Psoas muscle (tissue), 8 donors: Measurements from ENCODE around the gene PPP1R3A. TPM values are rescaled to one million over a fixed set of nuclear protein-coding genes. Genes with fewer than 3 reads are reported as not detected.

ENCODE experiments used
- ATAC-seq, 4 donors: fragments of 200-7000 bp; cut with Tn5 transposase; one replicate each; pipeline ENCODE4 v1.9.1; 2020; ENCODE audit warnings: moderate library complexity in 3 of 4, mild to moderate bottlenecking in 2 of 4
- DNase-seq, 2 donors: peaks; one replicate each; pipeline ENCODE4 v3.0.0-alpha.2; 2020
- H3K27ac ChIP-seq: fragments of 200-600 bp; one replicate; pipeline ENCODE4 v1.8.0; 2022
- H3K27me3 ChIP-seq, 3 donors: fragments of 200-600 bp in 1 of 3; one replicate each; pipeline versions ENCODE4 v1.6.1 to v1.8.0; 2013 to 2022; ENCODE audit warnings: low read length in 2 of 3, mild to moderate bottlenecking in 2 of 3, moderate library complexity in 1 of 3; ENCODE audit not compliant: insufficient read depth in 3 of 3
- H3K36me3 ChIP-seq, 2 donors: fragments of 200-600 bp in 1 of 2; one replicate each; pipeline versions ENCODE4 v1.6.1 to v1.8.0; 2013 to 2022; ENCODE audit warnings: low read depth in 1 of 2, mild to moderate bottlenecking in 1 of 2, moderate library complexity in 1 of 2; ENCODE audit not compliant: insufficient read depth in 1 of 2
- H3K4me1 ChIP-seq: fragments of 200-600 bp; one replicate; pipeline ENCODE4 v1.8.0; 2022
- H3K4me3 ChIP-seq: fragments of 200-600 bp; one replicate; pipeline ENCODE4 v1.8.0; 2022; ENCODE audit warnings: mild to moderate bottlenecking
- H3K9me3 ChIP-seq: fragments of 200-600 bp; one replicate; pipeline ENCODE4 v1.8.0; 2022
- WGBS, 3 donors: extraction: QIAGEN DNeasy Blood & Tissue Kit; methylation state at CpG; one replicate each; pipeline versions ENCODE4 v1.1.6 to v1.1.7; 2013; 5-methylcytosine and 5-hydroxymethylcytosine counted together
- intact Hi-C, 2 donors: fragments of 100-400 bp; cut with DNase I; formaldehyde crosslinking; loops; one replicate each; pipeline versions ENCODE4 v1.11.0 to v1.14.2; 2022
- polyA plus RNA-seq, 3 donors: library from polyadenylated mRNA; stranded (reverse); fragments of 200-250 nt; gene quantifications; one replicate each; pipeline ENCODE4 v1.2.3, GENCODE V29; 2013
- total RNA-seq, 4 donors: library from RNA; stranded (reverse); fragmentation: NEBNext Ultra II Directional in 2 of 4; extraction: Animal tissue kit (Norgen Biotek cat#: 25700) in 2 of 4; gene quantifications; one replicate each; pipeline versions ENCODE4 v1.2.1 to v1.2.4, GENCODE V29; 2021 to 2023
- TF ChIP-seq, protein P1 (sequence below): fragments of 200-600 bp; IDR thresholded peaks from one replicate; pipeline ENCODE4 v1.8.0; 2022; ENCODE audit warnings: antibody characterized with exemption
- donor health status: healthy with polysubstance abuse.
- donor health status: DM: no; HTN: no; CAD: no; lungs with moderate emphysema.
- donor health status: Bipolar disorder and iron deficiency.
- donor health status: healthy.
- donor health status: DM: yes; HTN: yes; CAD: no.
- donor health status: DM: no; HTN: no; CAD: no.
- donor health status: DM: no; HTN: no; CAD: no.
- donor health status: DM: yes; HTN: yes; CAD: no.

Gene PPP1R3A
- total and polyA plus RNA-seq, 7 donors, result 1.8 to 124 (median 52.6) TPM

GRCh38 chr7:113891031-113891350 is 27.8 kb downstream of the PPP1R3A start:
- 81 to 87% (median 84%) methylated on average over 2 of the region's 2 CpGs for WGBS, 3 donors
- Histone ChIP-seq H3K4me3 (no peak overlapping the region), H3K9me3 (no peaks in the 10 kb centered on the region), H3K36me3 (no peaks in the 10 kb centered on the region), H3K27me3 (no peaks in the 10 kb centered on the region), H3K27ac (peak overlapping the region; percentile 59), H3K4me1 (peaks cover 41% of the 10 kb centered on the region)
- intact Hi-C loops, result no loop called here
- TF ChIP-seq, protein P1, sequence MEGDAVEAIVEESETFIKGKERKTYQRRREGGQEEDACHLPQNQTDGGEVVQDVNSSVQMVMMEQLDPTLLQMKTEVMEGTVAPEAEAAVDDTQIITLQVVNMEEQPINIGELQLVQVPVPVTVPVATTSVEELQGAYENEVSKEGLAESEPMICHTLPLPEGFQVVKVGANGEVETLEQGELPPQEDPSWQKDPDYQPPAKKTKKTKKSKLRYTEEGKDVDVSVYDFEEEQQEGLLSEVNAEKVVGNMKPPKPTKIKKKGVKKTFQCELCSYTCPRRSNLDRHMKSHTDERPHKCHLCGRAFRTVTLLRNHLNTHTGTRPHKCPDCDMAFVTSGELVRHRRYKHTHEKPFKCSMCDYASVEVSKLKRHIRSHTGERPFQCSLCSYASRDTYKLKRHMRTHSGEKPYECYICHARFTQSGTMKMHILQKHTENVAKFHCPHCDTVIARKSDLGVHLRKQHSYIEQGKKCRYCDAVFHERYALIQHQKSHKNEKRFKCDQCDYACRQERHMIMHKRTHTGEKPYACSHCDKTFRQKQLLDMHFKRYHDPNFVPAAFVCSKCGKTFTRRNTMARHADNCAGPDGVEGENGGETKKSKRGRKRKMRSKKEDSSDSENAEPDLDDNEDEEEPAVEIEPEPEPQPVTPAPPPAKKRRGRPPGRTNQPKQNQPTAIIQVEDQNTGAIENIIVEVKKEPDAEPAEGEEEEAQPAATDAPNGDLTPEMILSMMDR, result no peak
- DNase-seq, result no peak
- ATAC-seq, result peak in 1 of 4 donors; percentile 39

DNA sequence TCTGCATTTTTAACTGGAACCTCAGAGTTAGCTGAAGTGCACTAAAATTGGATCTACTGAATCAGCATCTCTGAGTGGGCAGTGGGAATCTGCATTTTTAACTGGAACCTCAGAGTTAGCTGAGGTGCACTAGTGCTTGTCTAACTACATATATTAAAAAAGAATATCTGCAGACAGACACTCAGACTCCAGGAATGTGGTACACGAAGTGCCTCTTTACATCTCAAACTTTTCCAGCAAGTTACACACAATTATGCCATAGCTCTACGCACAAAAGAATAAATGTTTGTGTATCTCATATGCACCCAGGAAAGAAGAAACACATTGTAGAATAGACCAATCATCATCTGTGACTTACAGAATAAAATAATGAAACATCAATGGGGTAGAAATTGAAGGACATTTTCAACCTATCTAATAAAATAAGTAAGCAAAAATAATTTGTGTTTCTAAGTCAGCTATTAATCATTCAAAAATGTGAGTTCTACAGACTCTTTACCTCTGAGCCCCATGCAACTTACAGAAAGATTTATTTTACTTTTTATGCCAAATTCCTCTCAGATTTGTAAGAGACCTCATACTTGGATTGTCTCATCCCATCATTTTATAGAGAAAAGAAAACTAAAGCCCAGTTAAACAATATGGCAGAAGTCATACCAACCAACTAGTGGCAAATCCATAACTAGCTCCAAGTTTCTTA is 28.3 kb downstream of the PPP1R3A start:
- no peak for DNase-seq

GRCh38 chr7:113883096-113883495 is 35.7 kb downstream of the PPP1R3A start:
- no peak for DNase-seq
- Histone ChIP-seq H3K4me1 (peaks cover 3% of the 10 kb centered on the region), H3K27me3 (no peaks in the 10 kb centered on the region), H3K9me3 (no peaks in the 10 kb centered on the region), H3K36me3 (peaks cover 0 to 32% of the 10 kb centered on the region in 2 donors), H3K4me3 (no peak overlapping the region), H3K27ac (peak overlapping the region; percentile 10)
- 94 to 95% (median 94%) methylated on average over 1 of the region's 1 CpG for WGBS, 3 donors
- TF ChIP-seq, protein P1, result no peak
- intact Hi-C loops, result no loop called here
- no peak for ATAC-seq

More for the DNA sequence above, 28.3 kb downstream of the PPP1R3A start:
- TF ChIP-seq, protein P1, result no peak
- 62 to 86% (median 70%) methylated on average over 2 of the region's 2 CpGs for WGBS, 3 donors
- Histone ChIP-seq H3K36me3 (no peaks in the 10 kb centered on the region), H3K9me3 (no peaks in the 10 kb centered on the region), H3K4me3 (no peak overlapping the region), H3K4me1 (peaks cover 36% of the 10 kb centered on the region), H3K27ac (peak overlapping the region; percentile 59), H3K27me3 (no peaks in the 10 kb centered on the region)
- peak in 1 of 4 donors; percentile 28 for ATAC-seq
- intact Hi-C loops, result no loop called here

DNA sequence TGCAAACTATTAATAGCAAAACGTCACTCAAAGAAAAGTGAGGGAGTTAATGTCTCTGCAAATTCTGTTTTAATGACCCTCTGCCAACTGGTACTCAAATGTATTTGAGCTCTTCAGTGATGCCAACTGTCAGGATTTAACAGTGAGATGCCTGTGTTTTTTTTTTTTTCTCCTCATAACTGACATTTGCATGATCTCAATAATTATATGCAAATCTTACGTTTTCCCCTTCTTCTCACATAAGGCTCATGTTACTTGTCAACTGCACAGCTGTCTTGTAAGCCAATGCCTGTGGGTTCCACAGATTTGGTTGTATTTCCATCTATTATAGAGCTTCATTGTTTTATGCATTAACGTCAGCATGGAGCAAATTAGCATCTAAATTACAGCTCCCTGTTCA is 38.2 kb downstream of the PPP1R3A start:
- no peak overlapping the region for H3K27ac ChIP-seq
- DNase-seq, result no peak
- TF ChIP-seq, protein P1, result no peak
- WGBS, 3 donors, result 25 to 48% (median 31%) methylated on average over 3 of the region's 3 CpGs
- H3K4me1 ChIP-seq, result peaks cover 7% of the 10 kb centered on the region
- peaks cover 0 to 32% of the 10 kb centered on the region in 2 donors for H3K36me3 ChIP-seq
- intact Hi-C loops, result no loop called here
- H3K9me3 ChIP-seq, result no peaks in the 10 kb centered on the region
- no peaks in the 10 kb centered on the region for H3K27me3 ChIP-seq
- no peak overlapping the region for H3K4me3 ChIP-seq
- ATAC-seq, result no peak
